GM23338 (cell line): ENCODE measurements around the gene SRSF8. TPM values are rescaled to one million over a fixed set of nuclear protein-coding genes. Genes with fewer than 3 reads are reported as not detected.

Experiments used
- CREB1 ChIP-seq: fragments of 250-450 bp; sonication (Bioruptor Pico); IDR thresholded peaks from 2 replicates; pipeline ENCODE4 v1.5.0; 2020; ENCODE audit warnings: low read depth, mild to moderate bottlenecking, moderate library complexity
- EZH2phosphoT487 ChIP-seq: fragments of 200-600 bp; sonication (generic); IDR thresholded peaks from one replicate; pipeline ENCODE4 v1.8.1; 2018; ENCODE audit warnings: antibody characterized with exemption; ENCODE audit not compliant: unreplicated experiment
- JUNB ChIP-seq: IDR thresholded peaks from one replicate; pipeline ENCODE4 v1.6.1; 2016; ENCODE audit warnings: antibody characterized with exemption; ENCODE audit not compliant: unreplicated experiment
- NANOG ChIP-seq: IDR thresholded peaks from 2 replicates; pipeline ENCODE4 v1.6.1; 2016; ENCODE audit warnings: antibody characterized with exemption, borderline replicate concordance
- POLR2AphosphoS5 ChIP-seq: IDR thresholded peaks from 2 replicates; pipeline ENCODE4 v1.6.1; 2016; ENCODE audit warnings: antibody characterized with exemption, low read depth
- STAT1 ChIP-seq: IDR thresholded peaks from one replicate; pipeline ENCODE4 v1.6.1; 2016; ENCODE audit warnings: antibody characterized with exemption; ENCODE audit not compliant: unreplicated experiment
- ZNF114 ChIP-seq: fragments of 250-450 bp; sonication (Bioruptor Pico); IDR thresholded peaks from 2 replicates; pipeline ENCODE4 v1.5.0; 2020; ENCODE audit warnings: mild to moderate bottlenecking, moderate library complexity
- ZNF331 ChIP-seq: fragments of 250-450 bp; sonication (Bioruptor Pico); IDR thresholded peaks from 2 replicates; pipeline ENCODE4 v1.5.0; 2020; ENCODE audit warnings: low read depth, mild to moderate bottlenecking, moderate library complexity
- polyA plus RNA-seq: library from polyadenylated mRNA; unstranded; fragments of >200 nt; fragmentation: Nextera tagmentation; extraction: Ambion mirVana; gene quantifications from 2 replicates; pipeline ENCODE4 v1.2.1, GENCODE V29; 2016
- total RNA-seq: library from RNA; depleted of rRNA; stranded (reverse); fragments of >200 nt; shearing (Covaris generic); gene quantifications from 2 replicates; pipeline ENCODE4 v1.2.3, GENCODE V29; 2014
- TF ChIP-seq, protein P1 (sequence below): fragments of 250-450 bp; sonication (Bioruptor Pico); IDR thresholded peaks from 2 replicates; pipeline ENCODE4 v1.5.0; 2020; ENCODE audit warnings: mild to moderate bottlenecking, moderate library complexity
- TF ChIP-seq, protein P2 (sequence below): IDR thresholded peaks from 2 replicates; pipeline ENCODE4 v1.6.1; 2016; ENCODE audit warnings: antibody characterized with exemption
- TF ChIP-seq, protein P3 (sequence below): IDR thresholded peaks from one replicate; pipeline ENCODE4 v1.6.1; 2018; ENCODE audit warnings: antibody characterized with exemption; ENCODE audit not compliant: unreplicated experiment

The SRSF8 gene
- total and polyA plus RNA-seq, 2 experiments from 2014 or later, result 12.6 to 19.9 TPM

DNA sequence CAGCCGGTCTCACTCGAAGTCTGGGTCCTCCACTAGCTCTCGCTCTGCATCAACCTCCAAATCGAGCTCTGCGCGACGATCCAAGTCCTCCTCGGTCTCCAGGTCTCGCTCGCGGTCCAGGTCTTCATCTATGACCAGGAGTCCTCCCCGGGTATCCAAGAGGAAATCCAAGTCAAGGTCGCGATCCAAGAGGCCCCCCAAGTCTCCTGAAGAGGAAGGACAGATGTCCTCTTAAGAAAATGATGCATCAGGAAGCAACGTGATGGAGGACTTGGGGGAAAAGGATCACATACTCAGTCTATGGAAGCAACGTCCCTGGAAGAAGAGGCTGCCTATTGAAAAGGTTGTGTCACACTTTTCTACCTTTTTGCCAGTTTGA lies 1.1 kb downstream of the SRSF8 start (continued):
- TF ChIP-seq, protein P1, sequence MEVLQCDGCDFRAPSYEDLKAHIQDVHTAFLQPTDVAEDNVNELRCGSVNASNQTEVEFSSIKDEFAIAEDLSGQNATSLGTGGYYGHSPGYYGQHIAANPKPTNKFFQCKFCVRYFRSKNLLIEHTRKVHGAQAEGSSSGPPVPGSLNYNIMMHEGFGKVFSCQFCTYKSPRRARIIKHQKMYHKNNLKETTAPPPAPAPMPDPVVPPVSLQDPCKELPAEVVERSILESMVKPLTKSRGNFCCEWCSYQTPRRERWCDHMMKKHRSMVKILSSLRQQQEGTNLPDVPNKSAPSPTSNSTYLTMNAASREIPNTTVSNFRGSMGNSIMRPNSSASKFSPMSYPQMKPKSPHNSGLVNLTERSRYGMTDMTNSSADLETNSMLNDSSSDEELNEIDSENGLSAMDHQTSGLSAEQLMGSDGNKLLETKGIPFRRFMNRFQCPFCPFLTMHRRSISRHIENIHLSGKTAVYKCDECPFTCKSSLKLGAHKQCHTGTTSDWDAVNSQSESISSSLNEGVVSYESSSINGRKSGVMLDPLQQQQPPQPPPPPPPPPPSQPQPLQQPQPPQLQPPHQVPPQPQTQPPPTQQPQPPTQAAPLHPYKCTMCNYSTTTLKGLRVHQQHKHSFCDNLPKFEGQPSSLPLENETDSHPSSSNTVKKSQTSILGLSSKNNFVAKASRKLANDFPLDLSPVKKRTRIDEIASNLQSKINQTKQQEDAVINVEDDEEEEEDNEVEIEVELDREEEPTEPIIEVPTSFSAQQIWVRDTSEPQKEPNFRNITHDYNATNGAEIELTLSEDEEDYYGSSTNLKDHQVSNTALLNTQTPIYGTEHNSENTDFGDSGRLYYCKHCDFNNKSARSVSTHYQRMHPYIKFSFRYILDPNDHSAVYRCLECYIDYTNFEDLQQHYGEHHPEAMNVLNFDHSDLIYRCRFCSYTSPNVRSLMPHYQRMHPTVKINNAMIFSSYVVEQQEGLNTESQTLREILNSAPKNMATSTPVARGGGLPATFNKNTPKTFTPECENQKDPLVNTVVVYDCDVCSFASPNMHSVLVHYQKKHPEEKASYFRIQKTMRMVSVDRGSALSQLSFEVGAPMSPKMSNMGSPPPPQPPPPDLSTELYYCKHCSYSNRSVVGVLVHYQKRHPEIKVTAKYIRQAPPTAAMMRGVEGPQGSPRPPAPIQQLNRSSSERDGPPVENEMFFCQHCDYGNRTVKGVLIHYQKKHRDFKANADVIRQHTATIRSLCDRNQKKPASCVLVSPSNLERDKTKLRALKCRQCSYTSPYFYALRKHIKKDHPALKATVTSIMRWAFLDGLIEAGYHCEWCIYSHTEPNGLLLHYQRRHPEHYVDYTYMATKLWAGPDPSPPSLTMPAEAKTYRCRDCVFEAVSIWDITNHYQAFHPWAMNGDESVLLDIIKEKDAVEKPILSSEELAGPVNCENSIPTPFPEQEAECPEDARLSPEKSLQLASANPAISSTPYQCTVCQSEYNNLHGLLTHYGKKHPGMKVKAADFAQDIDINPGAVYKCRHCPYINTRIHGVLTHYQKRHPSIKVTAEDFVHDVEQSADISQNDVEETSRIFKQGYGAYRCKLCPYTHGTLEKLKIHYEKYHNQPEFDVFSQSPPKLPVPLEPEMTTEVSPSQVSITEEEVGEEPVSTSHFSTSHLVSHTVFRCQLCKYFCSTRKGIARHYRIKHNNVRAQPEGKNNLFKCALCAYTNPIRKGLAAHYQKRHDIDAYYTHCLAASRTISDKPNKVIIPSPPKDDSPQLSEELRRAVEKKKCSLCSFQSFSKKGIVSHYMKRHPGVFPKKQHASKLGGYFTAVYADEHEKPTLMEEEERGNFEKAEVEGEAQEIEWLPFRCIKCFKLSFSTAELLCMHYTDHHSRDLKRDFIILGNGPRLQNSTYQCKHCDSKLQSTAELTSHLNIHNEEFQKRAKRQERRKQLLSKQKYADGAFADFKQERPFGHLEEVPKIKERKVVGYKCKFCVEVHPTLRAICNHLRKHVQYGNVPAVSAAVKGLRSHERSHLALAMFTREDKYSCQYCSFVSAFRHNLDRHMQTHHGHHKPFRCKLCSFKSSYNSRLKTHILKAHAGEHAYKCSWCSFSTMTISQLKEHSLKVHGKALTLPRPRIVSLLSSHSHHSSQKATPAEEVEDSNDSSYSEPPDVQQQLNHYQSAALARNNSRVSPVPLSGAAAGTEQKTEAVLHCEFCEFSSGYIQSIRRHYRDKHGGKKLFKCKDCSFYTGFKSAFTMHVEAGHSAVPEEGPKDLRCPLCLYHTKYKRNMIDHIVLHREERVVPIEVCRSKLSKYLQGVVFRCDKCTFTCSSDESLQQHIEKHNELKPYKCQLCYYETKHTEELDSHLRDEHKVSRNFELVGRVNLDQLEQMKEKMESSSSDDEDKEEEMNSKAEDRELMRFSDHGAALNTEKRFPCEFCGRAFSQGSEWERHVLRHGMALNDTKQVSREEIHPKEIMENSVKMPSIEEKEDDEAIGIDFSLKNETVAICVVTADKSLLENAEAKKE (CRISPR knock-in tag), result no peak
- no peak for TF ChIP-seq JUNB
- no peak for TF ChIP-seq EZH2phosphoT487
- TF ChIP-seq POLR2AphosphoS5, result no peak
- TF ChIP-seq CREB1 (CRISPR knock-in tag), result no peak
- TF ChIP-seq, protein P2, sequence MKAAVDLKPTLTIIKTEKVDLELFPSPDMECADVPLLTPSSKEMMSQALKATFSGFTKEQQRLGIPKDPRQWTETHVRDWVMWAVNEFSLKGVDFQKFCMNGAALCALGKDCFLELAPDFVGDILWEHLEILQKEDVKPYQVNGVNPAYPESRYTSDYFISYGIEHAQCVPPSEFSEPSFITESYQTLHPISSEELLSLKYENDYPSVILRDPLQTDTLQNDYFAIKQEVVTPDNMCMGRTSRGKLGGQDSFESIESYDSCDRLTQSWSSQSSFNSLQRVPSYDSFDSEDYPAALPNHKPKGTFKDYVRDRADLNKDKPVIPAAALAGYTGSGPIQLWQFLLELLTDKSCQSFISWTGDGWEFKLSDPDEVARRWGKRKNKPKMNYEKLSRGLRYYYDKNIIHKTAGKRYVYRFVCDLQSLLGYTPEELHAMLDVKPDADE, result no peak
- no peak for TF ChIP-seq ZNF331 (CRISPR knock-in tag)
- TF ChIP-seq NANOG, result no peak
- TF ChIP-seq STAT1, result no peak
- TF ChIP-seq, protein P3, sequence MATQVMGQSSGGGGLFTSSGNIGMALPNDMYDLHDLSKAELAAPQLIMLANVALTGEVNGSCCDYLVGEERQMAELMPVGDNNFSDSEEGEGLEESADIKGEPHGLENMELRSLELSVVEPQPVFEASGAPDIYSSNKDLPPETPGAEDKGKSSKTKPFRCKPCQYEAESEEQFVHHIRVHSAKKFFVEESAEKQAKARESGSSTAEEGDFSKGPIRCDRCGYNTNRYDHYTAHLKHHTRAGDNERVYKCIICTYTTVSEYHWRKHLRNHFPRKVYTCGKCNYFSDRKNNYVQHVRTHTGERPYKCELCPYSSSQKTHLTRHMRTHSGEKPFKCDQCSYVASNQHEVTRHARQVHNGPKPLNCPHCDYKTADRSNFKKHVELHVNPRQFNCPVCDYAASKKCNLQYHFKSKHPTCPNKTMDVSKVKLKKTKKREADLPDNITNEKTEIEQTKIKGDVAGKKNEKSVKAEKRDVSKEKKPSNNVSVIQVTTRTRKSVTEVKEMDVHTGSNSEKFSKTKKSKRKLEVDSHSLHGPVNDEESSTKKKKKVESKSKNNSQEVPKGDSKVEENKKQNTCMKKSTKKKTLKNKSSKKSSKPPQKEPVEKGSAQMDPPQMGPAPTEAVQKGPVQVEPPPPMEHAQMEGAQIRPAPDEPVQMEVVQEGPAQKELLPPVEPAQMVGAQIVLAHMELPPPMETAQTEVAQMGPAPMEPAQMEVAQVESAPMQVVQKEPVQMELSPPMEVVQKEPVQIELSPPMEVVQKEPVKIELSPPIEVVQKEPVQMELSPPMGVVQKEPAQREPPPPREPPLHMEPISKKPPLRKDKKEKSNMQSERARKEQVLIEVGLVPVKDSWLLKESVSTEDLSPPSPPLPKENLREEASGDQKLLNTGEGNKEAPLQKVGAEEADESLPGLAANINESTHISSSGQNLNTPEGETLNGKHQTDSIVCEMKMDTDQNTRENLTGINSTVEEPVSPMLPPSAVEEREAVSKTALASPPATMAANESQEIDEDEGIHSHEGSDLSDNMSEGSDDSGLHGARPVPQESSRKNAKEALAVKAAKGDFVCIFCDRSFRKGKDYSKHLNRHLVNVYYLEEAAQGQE, result no peak
- TF ChIP-seq ZNF114 (CRISPR knock-in tag), result no peak
